ENCODE results near the gene GHITM. TPM values are rescaled to one million over a fixed set of nuclear protein-coding genes. Genes with fewer than 3 reads are reported as not detected.
A peak's percentile ranks its signal among the peaks of the same experiment; 100 is the strongest.

GHITM gene
- total and polyA plus RNA-seq, 2 of the 13 experiments (the other 11 are each of a cell fraction or from before 2014, with no cell fraction given): 163 to 212 TPM

- no peak for TF ChIP-seq USF2 (IDR thresholded peaks at IDR 0.05; ENCODE audit: low read depth, low read length)
- TF ChIP-seq USF2 (CRISPR knock-in tag; IDR thresholded peaks at IDR 0.05; ENCODE audit: borderline replicate concordance): no peak
- no peak for TF ChIP-seq HOXA7 (CRISPR knock-in tag; IDR thresholded peaks at IDR 0.05)
- TF ChIP-seq SP2 (CRISPR knock-in tag; IDR thresholded peaks at IDR 0.05): peak; percentile 77
- TF ChIP-seq NFATC3 (CRISPR knock-in tag; IDR thresholded peaks at IDR 0.05): no peak
- peak; percentile 65; the same call in 1 of the 2 replicates for TF ChIP-seq SSRP1 (CRISPR knock-in tag; IDR thresholded peaks at IDR 0.05)
- peak; percentile 75 for TF ChIP-seq SP4 (CRISPR knock-in tag; IDR thresholded peaks at IDR 0.05)
- TF ChIP-seq PREB (CRISPR knock-in tag; IDR thresholded peaks at IDR 0.05): no peak
- peak; percentile 89 for TF ChIP-seq REPIN1 (CRISPR knock-in tag; IDR thresholded peaks at IDR 0.05; ENCODE audit: borderline replicate concordance, low read depth)
- no peak for TF ChIP-seq ZMYM2 (CRISPR knock-in tag; IDR thresholded peaks at IDR 0.05)
- no peak for TF ChIP-seq ZSCAN22 (CRISPR knock-in tag; IDR thresholded peaks at IDR 0.05)
- no peak for TF ChIP-seq ZSCAN9 (CRISPR knock-in tag; IDR thresholded peaks at IDR 0.05; ENCODE audit: borderline replicate concordance)
- 0 out of 2 replicates have a peak, but pooled peaks have one; percentile 49 for TF ChIP-seq ZNF281 (CRISPR knock-in tag; IDR thresholded peaks at IDR 0.05; ENCODE audit: borderline replicate concordance)
- TF ChIP-seq NR2F2 (IDR thresholded peaks at IDR 0.05; ENCODE audit: borderline replicate concordance, low read depth): no peak
- no peak for TF ChIP-seq SOX6 (IDR thresholded peaks at IDR 0.05)
- peak; percentile 77 for TF ChIP-seq SOX6 (CRISPR knock-in tag; IDR thresholded peaks at IDR 0.05)
- TF ChIP-seq ARNT (IDR thresholded peaks at IDR 0.05): no peak
- TF ChIP-seq PHF20 (CRISPR knock-in tag; IDR thresholded peaks at IDR 0.05): peak; percentile 98
- peak; percentile 65; the same call in 1 of the 2 replicates for TF ChIP-seq ZNF607 (CRISPR knock-in tag; IDR thresholded peaks at IDR 0.05; ENCODE audit: borderline replicate concordance)
- no peak for TF ChIP-seq SMAD9 (CRISPR knock-in tag; IDR thresholded peaks at IDR 0.05)
- TF ChIP-seq ZNF10 (CRISPR knock-in tag; IDR thresholded peaks at IDR 0.05; ENCODE audit: borderline replicate concordance, low read depth): no peak
- TF ChIP-seq KAT2B (IDR thresholded peaks at IDR 0.05; ENCODE audit: borderline replicate concordance, low read depth, low read length): no peak
- no peak for TF ChIP-seq MBD4 (IDR thresholded peaks at IDR 0.05; ENCODE audit: borderline replicate concordance, low read length)
- TF ChIP-seq ZNF878 (CRISPR knock-in tag; IDR thresholded peaks at IDR 0.05): no peak; the same call in 1 of the 2 replicates
- no peak for TF ChIP-seq ZNF569 (CRISPR knock-in tag; IDR thresholded peaks at IDR 0.05; ENCODE audit: borderline replicate concordance)
Measured at GRCh38 chr10:84139126-84140035, at the start of gene GHITM (continued).

Data from HepG2 (cell line).